GM15510 (cell line): Measurements from ENCODE around the gene FAM13A.

Experiments used
- POLR2A ChIP-seq: IDR thresholded peaks from 3 replicates; pipeline ENCODE4 v1.6.1; 2011; ENCODE audit warnings: borderline replicate concordance; ENCODE audit not compliant: insufficient read length; ENCODE audit errors: extremely low read depth

FAM13A gene

GRCh38 chr4:88792268-88792781 is 264.7 kb downstream of the FAM13A start:
- TF ChIP-seq POLR2A: no peak

DNA sequence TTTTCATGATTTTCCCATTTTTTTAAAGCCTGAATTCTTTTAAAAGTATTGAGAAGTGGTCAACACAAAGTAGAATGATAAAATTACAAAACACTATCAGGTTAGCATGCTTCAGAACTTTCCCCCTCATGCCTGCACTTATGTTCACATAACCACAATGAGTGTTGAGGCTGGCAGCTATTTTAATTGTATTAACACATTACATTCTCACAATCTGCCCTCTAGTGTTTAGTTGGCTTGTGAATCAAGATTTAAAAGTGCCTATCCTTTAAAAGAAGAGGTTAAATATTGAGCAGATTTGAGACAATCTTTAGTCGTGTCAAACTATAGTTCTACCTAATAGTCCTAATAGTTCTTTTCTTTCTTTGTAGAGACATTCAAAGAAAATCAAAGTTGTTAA is 265.7 kb downstream of the FAM13A start:
- TF ChIP-seq POLR2A: no peak

GRCh38 chr4:88788895-88789294 is 268.1 kb downstream of the FAM13A start:
- no peak for TF ChIP-seq POLR2A

GRCh38 chr4:88788424-88788823 is 268.6 kb downstream of the FAM13A start:
- no peak for TF ChIP-seq POLR2A

- TF ChIP-seq POLR2A: no peak
Observed at GRCh38 chr4:88786011-88786410, 271.0 kb downstream of the FAM13A start.

DNA sequence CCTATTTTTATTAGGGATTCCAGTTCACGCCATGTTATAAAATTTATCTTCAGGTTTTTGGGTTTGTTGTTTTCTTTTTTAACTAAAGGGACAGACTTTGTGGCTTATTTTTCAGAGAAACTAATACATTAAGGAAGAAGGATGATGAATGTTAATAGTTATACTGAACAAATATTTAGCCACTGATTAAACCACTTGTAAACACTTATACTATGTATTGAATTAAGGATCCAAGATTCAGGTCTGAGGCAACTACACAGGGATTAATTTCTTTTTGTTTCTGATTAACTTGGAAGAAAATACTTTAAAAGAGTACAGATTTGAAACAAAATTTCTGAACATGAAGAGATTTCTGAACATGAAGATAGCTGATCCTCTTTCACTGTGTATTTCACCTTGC is 276.6 kb downstream of the FAM13A start:
- TF ChIP-seq POLR2A: no peak

DNA sequence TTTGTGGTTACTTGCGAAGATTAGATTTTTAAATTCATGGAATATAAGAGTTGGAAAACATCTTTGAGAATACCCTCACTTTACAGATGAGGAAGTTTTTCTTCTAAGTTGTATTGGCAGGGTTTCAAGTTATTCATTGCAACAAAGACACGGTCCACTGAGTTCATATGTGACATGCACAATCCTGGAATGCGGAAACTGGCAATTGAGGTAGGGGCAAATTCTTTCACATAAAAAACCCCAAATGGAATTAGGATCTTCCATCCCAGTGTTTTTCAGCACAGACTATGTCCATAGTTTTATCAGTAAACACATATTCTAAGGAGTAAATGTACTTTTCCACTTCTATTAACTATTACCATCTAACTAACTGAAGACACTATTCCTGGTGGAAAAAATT is 277.6 kb downstream of the FAM13A start:
- TF ChIP-seq POLR2A: no peak

DNA sequence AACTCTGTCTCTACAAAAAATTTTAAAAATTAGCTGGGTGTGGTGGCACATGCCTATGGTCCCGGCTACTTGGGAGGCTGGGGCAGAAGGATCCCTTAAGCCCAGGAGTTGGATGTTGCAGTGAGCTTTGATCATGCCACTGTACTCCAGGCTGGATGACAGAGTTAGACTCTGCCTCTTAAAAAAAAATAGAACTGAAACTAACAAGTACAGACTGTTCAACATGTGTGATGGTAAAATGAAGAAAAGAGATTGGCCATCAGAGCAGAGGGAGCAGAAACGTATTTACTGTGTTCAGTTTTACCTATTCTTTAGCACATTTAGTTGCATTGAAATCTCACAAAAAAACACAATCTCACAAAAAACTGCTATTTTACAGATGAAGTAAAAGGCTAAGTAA is 281.5 kb downstream of the FAM13A start:
- TF ChIP-seq POLR2A: no peak

DNA sequence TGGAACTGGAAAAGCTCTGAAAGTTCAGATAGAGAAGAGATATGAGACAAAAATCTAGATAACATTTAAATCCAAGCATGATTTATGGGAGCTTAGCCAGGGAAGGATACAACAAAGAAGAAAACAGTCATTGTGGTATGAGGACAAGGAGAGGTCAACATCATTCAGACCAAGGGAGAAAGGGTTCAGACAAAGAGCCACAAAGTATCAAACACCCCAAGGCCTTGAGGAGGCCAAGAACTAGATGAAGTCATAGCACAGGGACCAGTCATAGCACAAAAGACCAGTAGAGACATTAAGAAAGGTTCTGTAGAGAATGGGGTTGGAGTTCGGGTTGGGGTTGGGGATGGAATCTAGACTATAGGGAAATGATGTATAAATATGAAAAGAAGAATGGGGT is 282.0 kb downstream of the FAM13A start:
- no peak for TF ChIP-seq POLR2A

GRCh38 chr4:88771883-88772450 is 285.0 kb downstream of the FAM13A start:
- no peak for TF ChIP-seq POLR2A

DNA sequence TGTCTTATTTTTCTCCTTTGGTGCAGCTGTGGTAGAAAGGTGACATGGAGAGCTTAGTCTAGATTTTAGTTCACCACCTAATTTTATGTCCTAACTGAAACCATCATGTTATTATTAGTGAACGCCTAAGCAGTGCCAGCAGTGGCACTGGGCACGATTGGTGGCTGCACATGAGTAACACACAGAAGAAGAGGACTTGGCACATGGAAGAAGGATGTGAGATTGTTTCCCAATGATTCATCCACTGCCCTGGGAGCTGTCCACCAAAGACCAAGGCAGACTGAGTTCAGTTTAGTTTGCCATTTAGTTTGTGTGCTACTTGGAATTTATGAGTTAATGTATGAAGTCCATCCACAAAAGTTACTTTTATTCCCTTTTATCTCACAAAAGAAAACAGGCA is 291.3 kb downstream of the FAM13A start:
- TF ChIP-seq POLR2A: no peak

DNA sequence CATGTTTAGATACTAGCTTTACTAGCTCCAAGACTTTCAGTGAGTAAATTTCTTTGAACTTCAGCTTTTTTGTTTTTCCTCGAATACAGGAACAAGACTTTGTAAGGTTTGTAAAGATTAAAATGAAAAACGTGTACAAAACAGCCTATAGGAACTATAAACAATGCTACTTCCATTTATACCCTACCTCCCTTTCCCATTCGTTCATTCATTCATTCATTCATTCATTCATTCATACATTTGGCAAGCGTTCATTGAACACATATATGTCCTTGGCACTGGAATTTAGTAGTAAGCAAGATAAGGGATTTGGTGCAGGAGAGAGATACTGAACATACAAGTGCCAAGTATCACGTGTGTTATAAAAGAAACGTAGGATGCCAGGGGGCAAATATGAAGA is 293.9 kb downstream of the FAM13A start:
- TF ChIP-seq POLR2A: no peak

GRCh38 chr4:88761861-88762523 is 295.0 kb downstream of the FAM13A start:
- TF ChIP-seq POLR2A: no peak

- no peak for TF ChIP-seq POLR2A
Observed at GRCh38 chr4:88761342-88761741, 295.6 kb downstream of the FAM13A start.

- no peak for TF ChIP-seq POLR2A
Observed at GRCh38 chr4:88759895-88760290, 297.1 kb downstream of the FAM13A start.
